ENCODE measurements around the gene CUL5.

Gene CUL5

DNA sequence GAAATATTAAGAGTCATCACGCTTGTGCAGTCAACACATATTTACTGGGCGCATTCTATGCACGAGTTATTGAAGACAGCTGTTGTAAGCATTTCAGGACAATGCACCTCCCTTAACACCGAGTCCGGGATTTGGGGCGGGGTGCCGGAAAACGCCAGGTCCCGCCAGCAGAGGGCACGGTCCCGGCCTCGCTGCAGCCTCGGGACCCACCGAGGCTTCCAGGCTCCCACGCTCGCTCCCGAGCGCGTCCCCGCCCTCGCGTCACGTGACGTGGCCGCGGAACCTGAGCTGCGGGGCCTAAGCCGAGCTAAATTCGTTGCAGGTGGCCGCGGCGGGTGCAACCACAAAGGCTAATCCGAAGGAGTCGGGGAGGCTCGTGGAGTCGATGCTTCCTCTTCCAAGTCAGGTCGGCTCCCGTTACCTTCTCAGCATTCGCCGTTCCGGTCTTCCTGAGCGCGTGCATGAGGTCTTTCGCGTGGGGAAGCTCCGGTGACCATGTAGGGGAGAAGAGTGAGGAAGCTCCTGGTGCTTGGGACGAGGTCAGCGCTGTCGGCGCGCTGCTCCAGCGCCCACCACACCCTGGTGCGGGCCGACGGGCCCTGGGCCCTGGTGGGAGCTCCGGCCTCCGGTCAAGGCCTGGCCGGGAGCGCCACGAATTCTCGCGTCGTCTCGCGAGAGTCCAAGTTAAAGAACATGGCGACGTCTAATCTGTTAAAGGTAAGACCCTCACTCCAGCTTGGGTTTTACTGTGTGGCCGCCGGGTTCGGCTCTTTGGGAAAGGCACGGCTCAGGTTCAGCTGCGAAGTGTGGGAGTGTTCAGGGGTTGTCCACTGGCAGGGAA lies at the start of gene CUL5:
Gene CUL5, plus strand, starts transcription at position 243 of the 841 bp plus-strand sequence. Its CDS starts 451 bp downstream, at position 694.
- DNase-seq (ENCODE audit: low spot score): peak; percentile 89

DNA sequence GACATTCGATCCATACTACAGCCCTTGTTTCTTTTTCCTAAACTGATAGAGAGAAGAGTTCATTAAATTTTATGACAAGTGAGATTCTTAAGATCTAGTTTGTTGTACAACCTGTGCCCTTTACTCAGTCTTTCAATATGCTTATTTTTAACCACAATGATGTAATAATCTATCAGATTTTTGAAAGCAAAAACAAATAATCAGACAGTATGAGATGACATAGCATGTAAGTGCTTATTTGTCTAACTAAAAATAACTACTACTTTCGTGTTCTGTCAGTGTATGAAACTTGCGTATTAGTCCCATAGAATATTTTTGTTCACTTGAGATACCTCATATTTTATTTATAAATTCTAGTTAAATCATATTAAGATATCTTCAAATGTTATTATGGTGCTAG lies 47.2 kb upstream of the CUL5 start:
- no peak for DNase-seq (ENCODE audit: low spot score)

DNA sequence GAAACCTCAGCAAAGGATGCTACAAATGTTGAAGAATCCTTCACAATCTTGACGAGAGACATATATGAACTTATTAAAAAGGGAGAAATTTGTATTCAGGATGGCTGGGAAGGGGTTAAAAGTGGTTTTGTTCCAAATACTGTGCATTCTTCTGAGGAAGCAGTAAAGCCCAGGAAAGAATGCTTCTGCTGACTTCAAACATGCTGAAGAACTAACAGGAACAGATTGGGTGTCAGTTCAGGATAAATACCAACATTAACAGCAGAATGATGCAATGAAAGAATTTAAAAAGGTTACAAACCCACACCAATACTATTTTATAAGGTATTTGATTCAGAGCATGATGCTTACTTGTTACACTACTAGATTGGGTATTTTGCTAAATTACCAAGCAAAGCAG lies 46.5 kb upstream of the CUL5 start:
- DNase-seq (ENCODE audit: low spot score): no peak

DNA sequence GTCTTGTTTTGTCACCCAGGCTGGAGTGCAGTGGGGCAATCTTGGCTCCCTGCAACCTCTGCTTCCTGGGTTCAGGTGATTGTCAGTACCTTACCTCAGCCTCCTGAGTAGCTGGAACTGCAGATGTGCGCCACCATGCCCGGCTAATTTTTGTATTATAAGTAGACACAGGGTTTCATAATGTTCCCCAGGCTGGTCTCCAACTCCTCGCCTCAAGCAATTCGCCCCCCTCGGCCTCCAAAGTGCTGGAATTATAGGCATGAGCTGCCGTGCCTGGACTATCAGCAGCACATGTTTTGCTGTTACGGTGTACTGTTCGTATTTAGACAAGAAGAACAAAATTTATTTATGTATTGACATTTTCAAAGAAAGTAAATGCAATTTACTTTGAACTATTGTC lies 45.6 kb upstream of the CUL5 start:
- DNase-seq (ENCODE audit: low spot score): no peak

DNA sequence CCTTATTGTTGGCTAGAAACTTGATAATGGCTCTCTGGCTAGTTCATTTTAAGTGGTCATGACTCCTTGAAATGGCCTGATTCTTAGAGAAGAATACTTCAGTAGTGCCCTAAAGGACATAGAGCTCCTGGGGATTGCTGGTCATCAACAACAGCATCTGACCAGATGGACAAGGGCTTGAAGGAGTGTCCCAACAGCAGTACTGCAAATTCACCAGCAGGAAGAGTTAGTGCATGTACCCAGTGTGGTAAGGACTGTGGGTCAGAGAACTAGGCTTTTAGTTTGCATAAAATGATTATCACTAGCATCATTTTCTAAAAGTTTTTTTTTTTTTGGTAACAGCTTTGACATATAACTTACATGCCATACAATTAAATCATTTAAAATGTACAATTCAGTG lies 39.5 kb upstream of the CUL5 start:
- no peak for DNase-seq (ENCODE audit: low spot score)

DNA sequence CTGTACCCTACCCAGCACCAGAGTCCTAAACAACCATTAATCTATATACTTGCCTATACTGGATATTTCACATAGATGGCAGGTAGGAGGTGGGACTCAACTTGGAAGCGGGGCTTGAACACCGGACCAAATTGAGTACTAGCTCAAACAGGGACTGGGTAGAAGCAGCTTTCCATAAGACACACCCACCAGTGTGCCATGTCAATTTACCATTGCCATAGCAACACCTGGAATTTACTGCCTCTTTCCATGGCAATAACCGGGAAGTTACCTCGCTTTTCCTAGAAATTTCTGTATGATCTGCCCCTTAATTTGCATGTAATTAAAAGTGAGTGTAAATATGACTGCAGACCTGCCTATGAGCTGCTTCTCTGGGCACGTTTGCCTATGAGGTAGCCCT lies 38.6 kb upstream of the CUL5 start:
- no peak for DNase-seq (ENCODE audit: low spot score)

DNA sequence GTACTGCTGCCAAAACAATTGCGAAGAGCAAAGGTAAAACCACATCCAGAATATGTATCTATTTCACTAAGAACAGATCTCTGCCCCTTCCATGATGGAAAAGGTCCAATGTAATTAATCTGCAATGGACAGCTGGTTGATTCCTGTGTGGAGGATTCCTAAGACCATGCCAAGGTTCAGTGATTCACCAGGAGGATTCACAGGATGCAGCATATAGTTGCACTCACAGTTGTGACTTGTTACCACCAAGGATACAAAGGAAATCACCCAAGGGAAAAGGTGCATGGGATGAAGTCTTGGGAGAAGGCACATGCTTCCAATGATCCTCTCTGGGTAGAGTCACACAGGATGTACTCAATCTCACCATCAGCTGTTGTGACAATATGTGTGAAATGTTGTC lies 35.1 kb upstream of the CUL5 start:
- no peak for DNase-seq (ENCODE audit: low spot score)

DNA sequence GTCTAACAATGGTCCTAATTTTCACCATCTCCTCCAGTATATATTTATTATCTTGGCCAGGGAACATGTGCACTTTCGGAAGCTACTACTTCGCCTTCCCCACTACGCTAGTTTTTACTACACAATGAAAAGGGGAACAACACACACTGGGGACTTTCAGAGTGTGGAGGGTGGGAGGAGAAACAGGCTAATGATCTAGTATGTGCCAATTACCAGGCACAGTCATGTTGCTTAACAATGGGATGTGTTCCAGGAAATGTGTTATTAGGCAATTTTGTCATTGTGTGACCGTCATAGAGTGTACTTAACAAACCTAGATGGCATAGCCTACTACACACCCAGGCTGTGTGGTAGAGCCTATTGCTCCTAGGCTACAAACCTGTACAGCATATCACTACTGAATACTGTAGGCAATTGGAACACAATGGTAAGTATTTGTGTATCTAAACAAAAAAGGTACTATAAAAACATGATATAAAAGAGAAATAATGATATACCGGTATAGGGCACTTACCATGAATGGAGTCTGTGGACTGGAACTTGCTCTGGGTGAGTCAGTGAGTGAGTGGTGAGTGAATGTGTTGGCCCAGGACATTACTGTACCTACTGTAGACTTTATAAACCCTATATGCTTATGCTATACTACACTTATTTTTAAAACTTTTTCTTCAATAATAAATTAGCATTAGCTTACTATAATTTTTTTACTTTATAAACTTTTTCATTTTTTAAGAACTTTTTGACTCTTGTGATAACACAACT lies 20.1 kb upstream of the CUL5 start:
- no peak for DNase-seq (ENCODE audit: low spot score)

DNA sequence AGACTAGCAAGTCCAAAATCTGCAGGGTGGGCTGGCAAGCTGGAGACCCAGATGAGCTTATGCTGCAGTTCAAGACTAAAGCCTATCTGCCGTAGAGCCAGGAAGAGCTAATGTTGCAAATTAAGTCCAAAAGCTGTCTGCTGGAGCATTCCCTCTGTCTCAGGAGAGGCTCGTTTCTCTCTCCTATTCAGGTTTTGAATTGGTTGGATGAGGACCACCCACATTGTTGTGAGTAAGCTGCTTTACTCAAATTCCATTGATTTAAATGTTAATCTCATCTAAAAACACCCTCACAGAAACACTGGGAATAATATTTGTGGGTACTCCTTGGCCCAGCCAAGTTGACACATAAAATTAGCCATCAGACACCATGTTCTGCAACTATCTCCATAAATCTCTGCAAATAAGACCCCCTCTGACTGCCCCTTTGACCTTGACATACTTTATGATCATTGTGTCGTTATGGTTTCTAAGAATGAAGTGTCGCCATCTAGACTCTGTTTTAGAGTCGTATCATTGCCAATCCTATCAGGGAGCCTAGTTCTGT lies 16.8 kb upstream of the CUL5 start:
- DNase-seq (ENCODE audit: low spot score): no peak

DNA sequence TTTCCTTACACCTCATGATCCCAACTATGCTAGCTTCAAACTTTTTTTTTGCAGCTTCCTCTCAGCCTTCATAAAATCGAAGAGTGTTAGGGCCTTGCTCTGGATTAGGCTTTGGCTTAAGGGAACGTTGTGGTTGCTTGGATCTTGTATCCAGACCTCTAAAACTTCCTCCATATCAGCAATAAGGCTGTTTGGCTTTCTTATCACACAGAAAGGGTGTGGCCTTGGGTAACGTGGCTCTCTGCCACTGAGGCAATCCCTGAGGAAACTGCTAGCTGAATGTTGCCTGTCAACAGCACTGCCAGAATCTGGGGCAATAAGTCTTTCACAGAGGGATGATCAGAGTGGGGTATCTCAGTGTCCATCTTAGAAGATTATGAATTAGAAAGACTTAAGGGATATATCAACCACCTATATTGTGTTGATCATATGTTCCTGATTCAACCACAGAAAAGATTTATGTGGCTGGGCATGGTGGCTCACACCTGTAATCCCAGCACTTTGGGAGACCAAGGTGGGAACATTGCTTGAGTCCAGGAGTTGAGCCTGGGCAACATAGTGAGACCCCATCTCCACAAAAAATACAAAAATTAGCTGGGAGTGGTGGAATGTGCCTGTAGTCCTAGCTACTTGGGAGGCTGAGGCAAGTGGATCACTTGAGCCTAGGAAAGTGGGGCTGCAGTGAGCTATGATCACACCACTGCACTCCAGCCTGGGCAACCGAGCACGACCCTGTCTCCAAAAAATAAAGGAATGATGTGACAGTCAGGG lies 12.5 kb upstream of the CUL5 start:
- no peak for DNase-seq (ENCODE audit: low spot score)

DNA sequence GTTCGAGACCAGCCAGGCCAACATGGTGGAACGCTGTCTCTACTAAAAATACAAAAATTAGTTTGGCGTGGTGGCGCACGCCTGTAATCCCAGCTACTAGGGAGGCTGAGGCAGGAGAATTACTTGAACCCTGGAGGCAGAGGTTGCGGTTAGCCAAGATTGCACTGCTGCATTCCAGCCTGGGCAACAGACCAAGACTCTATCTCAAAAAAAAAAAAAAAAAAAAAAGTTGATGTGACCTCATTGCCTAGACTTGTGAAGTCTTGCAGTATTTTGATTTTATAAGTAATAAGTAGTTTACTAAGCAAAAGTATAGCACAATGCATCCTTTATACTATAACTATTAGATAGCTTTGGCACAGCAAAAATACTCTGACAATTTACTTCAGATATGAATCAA lies 9.9 kb upstream of the CUL5 start:
- no peak for DNase-seq (ENCODE audit: low spot score)

DNA sequence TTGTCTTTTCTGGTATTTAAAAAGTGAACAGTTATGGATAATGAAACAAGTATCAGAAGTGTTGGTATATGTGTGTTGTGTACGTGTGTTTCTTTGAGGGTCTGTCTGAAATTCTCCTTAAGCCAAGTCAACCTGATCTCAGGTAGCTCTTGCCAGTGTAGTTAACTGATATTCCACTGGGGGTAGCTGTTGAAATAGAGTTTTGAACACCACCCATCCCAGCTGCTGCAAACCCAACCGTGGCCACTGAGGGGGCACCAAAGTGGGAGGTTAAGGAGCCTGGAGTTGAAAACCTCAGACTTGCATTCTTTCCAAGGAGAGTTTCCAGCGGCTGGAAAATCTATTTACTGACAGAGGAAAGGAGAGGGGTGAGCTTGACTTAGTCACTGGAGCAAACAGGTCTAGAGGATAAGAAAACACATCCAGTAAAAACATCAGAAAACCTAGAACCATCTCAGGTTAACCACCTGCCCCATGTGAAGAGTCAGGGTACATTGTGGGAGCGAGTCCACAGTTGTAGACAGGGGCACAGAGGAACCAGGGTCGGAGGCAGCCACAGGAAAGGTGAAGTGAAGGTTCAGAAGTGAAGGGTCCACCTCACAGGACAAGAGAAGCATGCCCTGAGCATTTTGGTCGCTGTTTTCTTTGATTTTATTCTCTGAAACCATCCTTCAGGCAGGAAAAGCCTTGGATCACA lies 8.8 kb upstream of the CUL5 start:
- DNase-seq (ENCODE audit: low spot score): peak; percentile 35

DNA sequence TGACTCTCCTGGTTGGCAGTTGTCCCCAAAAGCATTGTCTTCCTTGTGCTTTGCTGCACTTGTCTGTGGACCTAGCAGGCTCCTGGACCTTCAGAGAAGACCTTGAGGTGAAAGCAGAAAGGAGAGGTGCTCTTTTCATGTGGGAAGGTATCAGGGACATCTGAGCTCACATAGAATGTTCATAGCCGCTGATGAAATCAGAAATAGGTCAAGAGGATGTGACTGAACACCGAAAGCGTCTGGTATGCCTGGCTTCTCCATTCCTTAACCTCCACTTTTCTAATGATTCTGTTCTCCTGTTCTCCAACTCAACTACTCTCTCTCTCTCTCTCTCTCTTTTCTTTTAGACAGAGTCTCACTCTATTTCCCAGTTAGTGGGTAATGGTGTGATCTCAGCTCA lies 6.2 kb upstream of the CUL5 start:
- DNase-seq (ENCODE audit: low spot score): no peak

DNA sequence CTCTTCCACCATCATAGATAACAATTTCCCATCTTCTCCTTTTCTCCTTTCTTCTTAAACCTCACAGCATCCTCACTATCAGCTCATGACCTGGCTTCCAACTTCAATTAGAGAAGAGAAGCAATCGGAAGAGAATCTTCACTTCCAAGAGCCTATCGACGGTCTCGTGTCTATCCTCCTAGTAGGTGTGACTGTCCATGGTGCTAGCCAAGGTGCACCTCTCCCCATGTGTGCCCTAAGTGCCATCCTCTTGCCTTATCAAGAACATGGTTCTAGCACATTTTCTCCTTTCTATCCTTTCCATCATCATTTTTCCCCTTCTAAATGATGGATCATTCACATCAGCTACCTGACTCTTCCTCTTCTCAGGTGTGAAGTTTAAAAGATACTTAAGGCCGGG lies 5.1 kb upstream of the CUL5 start:
- no peak for DNase-seq (ENCODE audit: low spot score)

DNA sequence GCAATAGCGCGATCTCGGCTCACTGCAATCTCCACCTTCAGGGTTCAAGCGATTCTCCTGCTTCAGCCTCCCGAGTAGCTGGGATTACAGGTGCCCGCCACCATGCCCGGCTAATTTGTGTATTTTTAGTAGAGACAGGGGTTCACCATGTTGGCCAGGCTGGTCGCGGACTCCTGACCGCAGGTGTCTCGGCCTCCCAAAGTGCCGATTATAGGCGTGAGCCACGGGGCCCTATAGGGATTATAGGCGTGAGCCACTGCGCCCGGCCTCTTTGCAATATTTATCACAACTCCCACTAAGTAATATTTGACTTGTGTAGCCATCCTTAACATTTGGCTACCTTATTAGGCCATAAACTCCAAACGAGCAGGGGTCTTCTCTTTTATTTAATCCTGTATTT lies 879 bp upstream of the CUL5 start:
- DNase-seq (ENCODE audit: low spot score): no peak

DNA sequence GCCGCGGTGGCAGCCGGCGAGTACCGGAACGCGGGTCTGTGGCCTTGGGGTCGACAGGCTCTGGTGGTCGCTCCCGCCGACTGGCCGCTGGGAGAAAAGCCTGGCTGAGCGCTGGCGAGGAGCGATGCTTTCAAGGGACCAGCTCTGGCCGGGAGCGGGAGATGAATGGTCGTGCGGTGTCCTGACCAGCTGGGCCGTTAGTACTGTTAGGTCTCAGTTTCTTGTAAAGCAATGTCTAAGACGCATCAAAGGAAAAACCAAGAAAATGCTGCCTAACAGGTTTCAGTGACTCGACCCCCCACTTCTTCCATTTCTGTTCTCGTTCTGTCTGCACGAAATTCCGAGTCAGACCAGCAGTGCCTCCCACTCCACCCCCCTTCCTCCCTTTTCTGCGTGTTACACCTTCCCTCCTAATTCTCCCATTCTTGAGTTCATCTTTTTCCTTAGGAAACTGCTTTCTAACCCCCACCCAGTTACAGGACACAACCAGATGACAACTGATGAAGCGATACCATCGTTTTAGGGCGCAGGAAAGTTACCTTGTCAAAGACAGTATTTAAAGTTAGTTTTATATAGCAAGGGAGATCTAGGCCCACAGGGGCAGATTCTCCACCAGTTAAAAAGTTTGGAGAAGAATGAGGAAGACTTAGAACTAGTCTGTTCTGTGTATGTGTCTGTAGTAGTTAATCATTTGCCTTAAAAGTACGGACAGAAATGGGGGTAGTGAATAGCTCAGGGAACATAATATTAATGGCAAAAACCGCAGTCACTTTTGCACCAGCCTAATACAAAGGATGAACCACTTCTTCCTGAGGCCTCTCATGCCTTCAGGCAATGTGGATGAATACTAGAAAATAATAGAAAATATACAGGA lies 1.0 kb downstream of the CUL5 start:
- no peak for DNase-seq (ENCODE audit: low spot score)

DNA sequence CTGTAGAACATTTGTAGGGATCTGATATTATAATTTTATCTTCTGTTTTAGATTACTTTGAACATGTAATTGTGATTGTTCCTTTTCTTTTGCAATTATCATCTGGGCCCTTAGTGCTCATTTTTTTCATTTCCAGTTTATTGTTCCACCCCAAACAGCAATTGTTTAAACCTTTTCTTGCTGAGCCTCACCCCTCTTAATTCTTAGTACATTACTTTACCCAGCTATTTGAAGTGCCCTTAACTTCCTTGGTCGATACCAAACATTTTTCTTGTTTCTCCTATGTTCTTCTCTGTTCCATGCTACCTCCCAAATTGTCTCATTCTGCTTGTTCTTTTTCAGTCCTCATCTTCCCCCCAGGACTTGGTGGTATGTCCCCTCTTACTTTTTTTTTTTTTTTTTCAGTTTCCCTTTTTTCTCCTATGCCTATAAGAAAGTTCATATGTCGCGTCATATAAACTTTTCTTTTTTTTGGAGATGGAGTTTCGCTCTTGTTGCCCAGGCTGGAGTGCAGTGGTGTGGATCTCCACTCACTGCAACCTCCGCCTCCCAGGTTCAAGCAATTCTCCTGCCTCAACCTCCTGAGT lies 3.5 kb downstream of the CUL5 start:
- DNase-seq (ENCODE audit: low spot score): no peak

DNA sequence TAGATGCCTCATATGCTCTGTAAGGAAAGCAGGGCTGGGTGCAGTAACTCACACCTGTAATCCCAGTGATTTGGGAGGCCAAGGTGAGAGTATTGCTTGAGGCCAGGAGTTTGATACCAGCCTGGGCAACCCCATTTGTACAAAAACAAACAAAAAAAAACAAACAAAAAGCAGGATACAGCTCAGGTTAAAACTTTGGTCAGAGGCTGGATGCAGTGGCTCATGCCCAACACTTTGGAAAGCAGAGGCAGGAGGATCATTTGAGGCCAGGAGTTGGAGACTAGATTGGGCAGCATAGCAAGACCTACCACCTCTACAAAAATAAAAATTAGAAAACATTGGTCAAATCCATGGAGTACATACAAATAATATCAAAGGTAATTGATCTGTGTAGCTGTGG lies 7.9 kb downstream of the CUL5 start:
- DNase-seq (ENCODE audit: low spot score): no peak

DNA sequence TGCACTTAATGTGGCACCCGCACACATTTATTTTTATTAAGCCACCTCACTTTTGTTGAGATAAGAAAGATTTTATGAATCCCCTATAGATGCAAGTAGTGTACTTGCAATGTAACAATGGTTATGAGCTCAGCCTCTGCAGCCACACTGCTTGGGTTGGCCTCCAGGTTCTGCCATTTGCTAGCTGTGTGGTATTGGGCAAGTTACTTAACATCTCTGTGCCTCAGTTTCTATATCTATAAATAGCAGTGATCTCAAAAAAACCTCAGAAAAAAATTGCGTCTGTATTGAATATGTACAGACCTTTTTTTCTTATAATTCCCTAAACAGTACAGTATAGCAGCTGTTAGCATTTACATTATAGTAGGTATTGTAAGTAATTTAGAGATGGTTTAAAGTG lies 10.0 kb downstream of the CUL5 start:
- no peak for DNase-seq (ENCODE audit: low spot score)

DNA sequence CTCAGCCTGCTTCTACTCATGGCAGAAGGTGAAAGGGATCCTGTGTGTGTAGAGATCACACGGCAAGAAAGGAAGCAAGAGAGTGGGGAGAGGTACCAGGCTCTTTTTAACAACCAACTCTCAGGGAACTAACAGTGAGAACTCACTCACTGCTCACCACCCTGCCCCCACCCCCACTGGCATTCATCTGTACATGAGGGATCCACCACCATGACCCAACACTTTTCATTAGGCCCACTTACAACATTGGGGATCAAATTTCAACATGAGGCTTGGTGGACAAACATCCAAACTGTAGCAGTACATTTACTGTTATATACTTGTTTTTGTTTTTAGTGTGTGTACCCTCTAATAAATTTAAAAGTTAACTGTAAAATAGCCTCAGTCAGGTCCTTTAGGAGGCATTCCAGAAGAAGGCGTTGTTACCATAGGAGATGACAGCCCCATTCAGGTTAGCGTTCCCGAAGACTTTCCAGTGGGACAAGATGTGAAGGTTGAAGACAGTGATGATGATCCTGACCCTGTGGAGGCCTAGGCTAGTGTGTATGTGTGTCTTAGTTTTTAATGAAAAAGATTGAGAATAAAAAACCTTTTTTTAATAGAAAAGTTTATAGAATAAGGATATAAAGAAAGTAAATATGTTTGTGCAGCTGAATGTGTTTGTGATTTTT lies 11.3 kb downstream of the CUL5 start:
- no peak for DNase-seq (ENCODE audit: low spot score)
